IMR-90 (cell line): ENCODE data around the gene MRPS31. TPM values are rescaled to one million over a fixed set of nuclear protein-coding genes. Genes with fewer than 3 reads are reported as not detected.

Experiments used
- ATAC-seq: fragments of 200-7000 bp; cut with Tn5 transposase; 2 replicates; pipeline ENCODE4 v1.9.1; 2020; ENCODE audit warnings: low read depth, mild to moderate bottlenecking, moderate library complexity
- BruUV-seq: library from RNA; stranded (reverse); fragments of 400-500 nt; replicated peaks from 2 replicates; lab custom pipeline; 2021; lab: Mats Ljungman, UMichigan
- CTCF ChIA-PET: fragments of 300-600 bp; formaldehyde crosslinking; extraction: SDS; loops from one replicate; lab custom pipeline; 2021; ENCODE audit warnings: antibody characterized with exemption; lab: Yijun Ruan, JAX
- POLR2A ChIA-PET: fragments of 300-600 bp; sonication (Branson Sonifier 250); formaldehyde crosslinking; loops from one replicate; lab custom pipeline; 2022; ENCODE audit warnings: antibody characterized with exemption; ENCODE audit not compliant: unreplicated experiment; lab: Charles Lee
- DNase-seq: peaks from one replicate; pipeline ENCODE4 v3.0.0; 2013
- H2AFZ ChIP-seq: replicated peaks from 2 replicates; pipeline ENCODE3; 2013; ENCODE audit warnings: low read length, mild to moderate bottlenecking; ENCODE audit not compliant: poor library complexity
- H2AK5ac ChIP-seq: 2 replicates; pipeline ENCODE4 v1.6.1; 2013; ENCODE audit warnings: low read depth, low read length, inconsistent platforms
- H2AK9ac ChIP-seq: replicated peaks from 2 replicates; pipeline ENCODE3; 2013; ENCODE audit warnings: mild to moderate bottlenecking, low read depth, low read length, moderate library complexity; ENCODE audit not compliant: poor library complexity
- H2BK120ac ChIP-seq: 2 replicates; pipeline ENCODE4 v1.6.1; 2013; ENCODE audit warnings: low read depth, low read length, inconsistent platforms
- H2BK15ac ChIP-seq: 3 replicates; pipeline ENCODE4 v1.6.1; 2013; ENCODE audit warnings: low read depth, low read length, inconsistent platforms
- H2BK20ac ChIP-seq: 2 replicates; pipeline ENCODE4 v1.6.1; 2013; ENCODE audit warnings: low read depth, mild to moderate bottlenecking, inconsistent platforms, low read length, moderate library complexity
- H2BK5ac ChIP-seq: 2 replicates; pipeline ENCODE4 v1.6.1; 2013; ENCODE audit warnings: mild to moderate bottlenecking, low read depth, low read length, inconsistent platforms; ENCODE audit not compliant: poor library complexity, severe bottlenecking
- H3K14ac ChIP-seq: replicated peaks from 2 replicates; pipeline ENCODE4 v1.6.1; 2013; ENCODE audit warnings: low read depth, low read length, inconsistent platforms
- H3K18ac ChIP-seq: 2 replicates; pipeline ENCODE4 v1.6.1; 2013; ENCODE audit warnings: low read depth, low read length, control low read depth
- H3K23ac ChIP-seq: 2 replicates; pipeline ENCODE4 v1.6.1; 2013; ENCODE audit warnings: low read depth, low read length, inconsistent platforms
- H3K27ac ChIP-seq: 2 replicates; pipeline ENCODE4 v1.5.1; 2013; ENCODE audit warnings: mild to moderate bottlenecking, control low read depth, low read length; ENCODE audit not compliant: insufficient read depth
- H3K27me3 ChIP-seq: 2 replicates; pipeline ENCODE4 v1.6.1; 2013; ENCODE audit warnings: low read length; ENCODE audit not compliant: control insufficient read depth, insufficient read depth
- H3K36me3 ChIP-seq: 2 replicates; pipeline ENCODE4 v1.6.1; 2013; ENCODE audit warnings: low read length, mixed read lengths; ENCODE audit not compliant: control insufficient read depth, insufficient read depth
- H3K4ac ChIP-seq: 2 replicates; pipeline ENCODE4 v1.6.1; 2013; ENCODE audit warnings: low read depth, low read length, inconsistent platforms
- H3K4me1 ChIP-seq: 2 replicates; pipeline ENCODE4 v1.6.1; 2013; ENCODE audit warnings: low read length, mixed read lengths; ENCODE audit not compliant: control insufficient read depth, insufficient read depth
- H3K4me2 ChIP-seq: 2 replicates; pipeline ENCODE4 v1.6.1; 2013; ENCODE audit warnings: low read depth, mild to moderate bottlenecking, control low read depth, low read length, moderate library complexity
- H3K4me3 ChIP-seq: 2 replicates; pipeline ENCODE4 v1.5.1; 2013; ENCODE audit warnings: low read depth, mild to moderate bottlenecking, control low read depth, low read length, moderate library complexity; ENCODE audit not compliant: insufficient read depth
- H3K56ac ChIP-seq: 2 replicates; pipeline ENCODE4 v1.6.1; 2013; ENCODE audit warnings: low read length, inconsistent platforms; ENCODE audit not compliant: insufficient read depth; ENCODE audit errors: extremely low read depth
- H3K79me1 ChIP-seq, 2 experiments: 2 replicates each; pipeline ENCODE4 v1.6.1; 2013; ENCODE audit warnings: low read length in 2 of 2, inconsistent platforms in 1 of 2, low read depth in 1 of 2
- H3K9ac ChIP-seq: 2 replicates; pipeline ENCODE4 v1.6.1; 2013; ENCODE audit warnings: low read depth, low read length, control low read depth
- H3K9me1 ChIP-seq: 2 replicates; pipeline ENCODE4 v1.6.1; 2013; ENCODE audit warnings: low read length, inconsistent platforms; ENCODE audit not compliant: insufficient read depth
- H3K9me3 ChIP-seq: 2 replicates; pipeline ENCODE4 v1.6.1; 2013; ENCODE audit warnings: low read length; ENCODE audit not compliant: control insufficient read depth, insufficient read depth
- H4K20me1 ChIP-seq: 2 replicates; pipeline ENCODE4 v1.6.1; 2013; ENCODE audit warnings: low read length, inconsistent platforms; ENCODE audit not compliant: insufficient read depth
- H4K5ac ChIP-seq: 2 replicates; pipeline ENCODE4 v1.6.1; 2013; ENCODE audit warnings: mild to moderate bottlenecking, low read depth, low read length, control low read depth
- H4K8ac ChIP-seq, 2 experiments: 2 replicates each; pipeline ENCODE4 v1.6.1; 2013; ENCODE audit warnings: low read depth in 2 of 2, low read length in 2 of 2, control low read depth in 1 of 2, inconsistent platforms in 1 of 2
- H4K91ac ChIP-seq: 2 replicates; pipeline ENCODE4 v1.6.1; 2013; ENCODE audit warnings: low read depth, low read length, inconsistent platforms; ENCODE audit not compliant: insufficient read depth
- BHLHE40 ChIP-seq: fragments of 150-350 bp; IDR thresholded peaks from 2 replicates; pipeline ENCODE4 v1.6.1; 2016; ENCODE audit warnings: mild to moderate bottlenecking, low read depth, low read length
- CEBPB ChIP-seq: IDR thresholded peaks from 2 replicates; pipeline ENCODE4 v1.6.1; 2012; ENCODE audit warnings: low read depth, low read length, improper control_type of control experiment
- CTCF ChIP-seq: conservative IDR thresholded peaks from 2 replicates; pipeline ENCODE4 v1.5.1; 2012; ENCODE audit warnings: mild to moderate bottlenecking, low read depth, low read length, improper control_type of control experiment
- MAFK ChIP-seq: IDR thresholded peaks from 2 replicates; pipeline ENCODE4 v1.6.1; 2012; ENCODE audit warnings: low read depth, low read length, improper control_type of control experiment
- NFE2L2 ChIP-seq: fragments of 150-350 bp; IDR thresholded peaks from 2 replicates; pipeline ENCODE4 v1.6.1; 2016; ENCODE audit warnings: low read depth, mild to moderate bottlenecking, low read length
- POLR2A ChIP-seq: IDR thresholded peaks from 2 replicates; pipeline ENCODE4 v1.6.1; 2012; ENCODE audit warnings: mild to moderate bottlenecking, low read depth, low read length
- RAD21 ChIP-seq: IDR thresholded peaks from 2 replicates; pipeline ENCODE4 v1.6.1; 2012; ENCODE audit warnings: low read length, improper control_type of control experiment
- RCOR1 ChIP-seq: IDR thresholded peaks from 2 replicates; pipeline ENCODE4 v1.6.1; 2012; ENCODE audit warnings: mild to moderate bottlenecking, low read length, improper control_type of control experiment; ENCODE audit not compliant: insufficient replicate concordance
- RFX5 ChIP-seq: IDR thresholded peaks from 2 replicates; pipeline ENCODE4 v1.8.0; 2012; ENCODE audit warnings: low read depth, mild to moderate bottlenecking, low read length, moderate library complexity
- SMC3 ChIP-seq: fragments of 150-350 bp; IDR thresholded peaks from 2 replicates; pipeline ENCODE4 v1.6.1; 2016; ENCODE audit warnings: low read depth, mild to moderate bottlenecking, antibody characterized with exemption, low read length, moderate library complexity
- USF2 ChIP-seq: fragments of 150-350 bp; IDR thresholded peaks from 2 replicates; pipeline ENCODE4 v1.6.1; 2017; ENCODE audit warnings: mild to moderate bottlenecking, antibody characterized with exemption, low read length, low read depth
- WGBS, 2 experiments: methylation state at CpG; one replicate each; pipeline versions ENCODE4 v1.1.5 to v1.1.7; 2013; ENCODE audit warnings: missing lambda C conversion rate in 2 of 2; ENCODE audit not compliant: insufficient read length in 1 of 2; ENCODE audit errors: extremely low coverage in 2 of 2; 5-methylcytosine and 5-hydroxymethylcytosine counted together
- dilution Hi-C: fragments of 300-500 bp; cut with HindIII; formaldehyde crosslinking; loops from one replicate; pipeline ENCODE4 v1.14.3; 2018; ENCODE audit warnings: low sequenced_read_pairs; ENCODE audit not compliant: unreplicated experiment
- in situ Hi-C: fragments of 300-500 bp; cut with MboI; formaldehyde crosslinking; loops from 3 replicates; pipeline ENCODE4 v1.14.3; 2019; ENCODE audit warnings: low sequenced_read_pairs, inconsistent platforms, mixed read lengths
- intact Hi-C: fragments of 100-400 bp; cut with micrococcal nuclease; formaldehyde crosslinking; loops from 2 replicates; pipeline ENCODE4 v1.10.0; 2022
- polyA plus RNA-seq, 3 experiments: library from polyadenylated mRNA; depleted of rRNA; stranded (reverse); fragments of >200 nt; gene quantifications; 2 replicates each; pipeline ENCODE4 v1.2.3, GENCODE V29; 2012; ENCODE audit warnings: low replicate concordance in 1 of 3
- total RNA-seq: library from RNA; depleted of rRNA; stranded (reverse); fragments of >200 nt; gene quantifications from 2 replicates; pipeline ENCODE4 v1.2.3, GENCODE V29; 2012

Gene MRPS31
- total and polyA plus RNA-seq, 2 of the 4 experiments (the other 2 are of a cell fraction) = 9.3 to 14.8 TPM

- no CpG with 5 or more reads among the region's 2 CpGs for WGBS, 2 experiments
- Histone ChIP-seq H3K27ac (no peak overlapping the region), H2BK20ac (no peak overlapping the region), H2BK120ac (no peak overlapping the region), H4K5ac (no peak overlapping the region), H3K56ac (no peak overlapping the region), H3K79me1 (no peaks in the 10 kb centered on the region), H2AK9ac (no peak overlapping the region), H3K18ac (no peak overlapping the region), H2BK15ac (no peak overlapping the region), H3K23ac (no peak overlapping the region), H4K20me1 (no peaks in the 10 kb centered on the region), H3K36me3 (no peaks in the 10 kb centered on the region), H4K8ac (no peak overlapping the region), H3K14ac (no peak overlapping the region), H3K9ac (no peak overlapping the region), H3K4me2 (no peak overlapping the region), H2AFZ (no peak overlapping the region), H3K4ac (no peak overlapping the region), H2AK5ac (no peak overlapping the region), H4K91ac (no peak overlapping the region), H3K9me3 (no peaks in the 10 kb centered on the region; the same call in 1 of the 2 replicates), H3K9me1 (no peaks in the 10 kb centered on the region), H3K4me1 (no peaks in the 10 kb centered on the region), H2BK5ac (no peak overlapping the region), H3K27me3 (no peaks in the 10 kb centered on the region), H3K4me3 (no peak overlapping the region)
- BruUV-seq = no TSS peak
- DNase-seq (no peak), ATAC-seq (no peak)
- CTCF ChIA-PET = no interaction called here
- TF ChIP-seq RAD21 = no peak
- no peak for TF ChIP-seq BHLHE40
- no peak for TF ChIP-seq RFX5
- no peak for TF ChIP-seq CEBPB
- TF ChIP-seq MAFK = no peak
- no peak for TF ChIP-seq NFE2L2
- no peak for TF ChIP-seq SMC3
- TF ChIP-seq CTCF = no peak
- TF ChIP-seq RCOR1 = no peak
- no peak for TF ChIP-seq USF2
- no peak for TF ChIP-seq POLR2A
- dilution Hi-C loops = no loop called here
- POLR2A ChIA-PET = no interaction called here
- intact Hi-C loops = no loop called here
- in situ Hi-C loops = no loop called here
These were observed 64.6 kb downstream of the MRPS31 start for GRCh38 chr13:40706439-40706838.
